ENCODE results near the gene SNHG17.

DNA sequence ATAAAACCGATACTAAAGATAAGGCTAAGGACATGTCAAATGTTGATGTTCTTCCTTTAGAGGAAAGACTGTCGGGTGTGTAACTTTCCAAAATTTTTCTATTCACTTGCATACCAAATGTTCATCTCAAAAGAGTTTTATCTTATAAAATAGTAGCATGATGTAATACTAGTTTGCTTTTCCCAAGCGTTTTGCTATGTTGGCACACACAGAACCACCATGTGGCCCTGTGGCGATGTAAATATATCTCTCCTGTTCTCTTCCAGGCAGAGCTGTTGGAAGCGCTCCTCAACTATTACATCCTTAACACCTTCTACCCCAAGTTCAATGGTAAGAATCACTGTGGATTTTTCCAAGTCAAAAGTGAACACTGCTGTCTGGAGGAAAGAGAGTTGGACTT lies 62.3 kb downstream of the SNHG17 start:
- TF ChIP-seq CTCF (IDR thresholded peaks at IDR 0.05) (no peak), EZH2 (IDR thresholded peaks at IDR 0.05) (no peak), EZH2phosphoT487 (IDR thresholded peaks at IDR 0.05) (no peak)

All from neural progenitor cell (in vitro differentiated cells).